GM18526 (cell line): ENCODE results near the gene AGT.

Experiments
- POLR2A ChIP-seq: IDR thresholded peaks from 3 replicates; pipeline ENCODE4 v1.6.1; 2011; ENCODE audit not compliant: insufficient read length; ENCODE audit errors: extremely low read depth

Gene AGT

GRCh38 chr1:230713915-230714764 lies at the start of gene AGT:
Gene AGT, minus strand, starts transcription at chr1:230714122. Its CDS starts 3,299 bp downstream, at chr1:230710823.
- no peak for TF ChIP-seq POLR2A

GRCh38 chr1:230761443-230762167 lies 47.7 kb upstream of the AGT start:
- TF ChIP-seq POLR2A = no peak

GRCh38 chr1:230760360-230760827 lies 46.5 kb upstream of the AGT start:
- no peak for TF ChIP-seq POLR2A

GRCh38 chr1:230759369-230760065 lies 45.6 kb upstream of the AGT start:
- no peak for TF ChIP-seq POLR2A

- TF ChIP-seq POLR2A = no peak
These were observed 44.9 kb upstream of the AGT start for GRCh38 chr1:230758709-230759368.

- no peak for TF ChIP-seq POLR2A
These were observed 44.2 kb upstream of the AGT start for GRCh38 chr1:230757856-230758708.

GRCh38 chr1:230754796-230755195 lies 40.9 kb upstream of the AGT start:
- no peak for TF ChIP-seq POLR2A

GRCh38 chr1:230753586-230754251 lies 39.8 kb upstream of the AGT start:
- TF ChIP-seq POLR2A = no peak

- TF ChIP-seq POLR2A = no peak
These were observed 39.3 kb upstream of the AGT start for GRCh38 chr1:230753191-230753585.

GRCh38 chr1:230752407-230752806 lies 38.5 kb upstream of the AGT start:
- TF ChIP-seq POLR2A = no peak

- no peak for TF ChIP-seq POLR2A
These were observed 37.2 kb upstream of the AGT start for GRCh38 chr1:230750986-230751625.

GRCh38 chr1:230750576-230750975 lies 36.7 kb upstream of the AGT start:
- TF ChIP-seq POLR2A = no peak

- no peak for TF ChIP-seq POLR2A
These were observed 35.7 kb upstream of the AGT start for GRCh38 chr1:230749635-230750034.

- TF ChIP-seq POLR2A = no peak
These were observed 35.2 kb upstream of the AGT start for GRCh38 chr1:230749150-230749549.
